ENCODE data around the gene MYB.

DNA sequence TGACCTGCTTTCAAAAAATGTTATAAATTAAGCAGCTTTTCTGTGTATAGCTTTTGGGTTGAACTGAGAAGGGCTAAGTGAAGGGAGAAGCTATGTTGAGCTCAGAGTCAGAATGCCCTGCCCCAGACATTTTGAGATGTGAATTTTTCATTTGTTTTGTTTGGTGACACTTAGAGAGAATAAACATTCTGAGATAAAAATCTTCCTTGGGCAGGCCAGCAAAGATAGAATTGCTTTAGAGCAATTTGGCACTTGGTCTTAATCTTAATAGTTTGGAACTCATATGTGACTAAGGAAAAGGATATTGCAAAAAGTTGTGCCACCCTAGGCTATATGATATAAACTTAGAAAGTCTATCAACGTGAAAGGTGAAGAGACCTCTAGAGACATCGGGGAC lies 30.2 kb downstream of the MYB start:
- no peak for TF ChIP-seq POLR2A (IDR thresholded peaks at IDR 0.05)
- TF ChIP-seq, protein P1, sequence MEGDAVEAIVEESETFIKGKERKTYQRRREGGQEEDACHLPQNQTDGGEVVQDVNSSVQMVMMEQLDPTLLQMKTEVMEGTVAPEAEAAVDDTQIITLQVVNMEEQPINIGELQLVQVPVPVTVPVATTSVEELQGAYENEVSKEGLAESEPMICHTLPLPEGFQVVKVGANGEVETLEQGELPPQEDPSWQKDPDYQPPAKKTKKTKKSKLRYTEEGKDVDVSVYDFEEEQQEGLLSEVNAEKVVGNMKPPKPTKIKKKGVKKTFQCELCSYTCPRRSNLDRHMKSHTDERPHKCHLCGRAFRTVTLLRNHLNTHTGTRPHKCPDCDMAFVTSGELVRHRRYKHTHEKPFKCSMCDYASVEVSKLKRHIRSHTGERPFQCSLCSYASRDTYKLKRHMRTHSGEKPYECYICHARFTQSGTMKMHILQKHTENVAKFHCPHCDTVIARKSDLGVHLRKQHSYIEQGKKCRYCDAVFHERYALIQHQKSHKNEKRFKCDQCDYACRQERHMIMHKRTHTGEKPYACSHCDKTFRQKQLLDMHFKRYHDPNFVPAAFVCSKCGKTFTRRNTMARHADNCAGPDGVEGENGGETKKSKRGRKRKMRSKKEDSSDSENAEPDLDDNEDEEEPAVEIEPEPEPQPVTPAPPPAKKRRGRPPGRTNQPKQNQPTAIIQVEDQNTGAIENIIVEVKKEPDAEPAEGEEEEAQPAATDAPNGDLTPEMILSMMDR (IDR thresholded peaks at IDR 0.05): no peak
